Fibroblast of skin of scalp (primary cell): ENCODE measurements around the gene PCDHGC5. TPM values are rescaled to one million over a fixed set of nuclear protein-coding genes. Genes with fewer than 3 reads are reported as not detected.

Experiments used
- DNase-seq: peaks from one replicate; pipeline ENCODE4 v3.0.0-alpha.2; 2013
- polyA plus RNA-seq, 2 experiments: library from polyadenylated mRNA; unstranded; fragments of 120-200 nt; gene quantifications; one replicate each; pipeline ENCODE4 v1.2.1, GENCODE V29; 2013; ENCODE audit not compliant: insufficient read length in 2 of 2

PCDHGC5 gene
- polyA plus RNA-seq (2013, experiment 1 of 2; ENCODE audit: insufficient read length) = 2.4 TPM
- 2.0 TPM for polyA plus RNA-seq (2013, experiment 2 of 2; ENCODE audit: insufficient read length)

DNA sequence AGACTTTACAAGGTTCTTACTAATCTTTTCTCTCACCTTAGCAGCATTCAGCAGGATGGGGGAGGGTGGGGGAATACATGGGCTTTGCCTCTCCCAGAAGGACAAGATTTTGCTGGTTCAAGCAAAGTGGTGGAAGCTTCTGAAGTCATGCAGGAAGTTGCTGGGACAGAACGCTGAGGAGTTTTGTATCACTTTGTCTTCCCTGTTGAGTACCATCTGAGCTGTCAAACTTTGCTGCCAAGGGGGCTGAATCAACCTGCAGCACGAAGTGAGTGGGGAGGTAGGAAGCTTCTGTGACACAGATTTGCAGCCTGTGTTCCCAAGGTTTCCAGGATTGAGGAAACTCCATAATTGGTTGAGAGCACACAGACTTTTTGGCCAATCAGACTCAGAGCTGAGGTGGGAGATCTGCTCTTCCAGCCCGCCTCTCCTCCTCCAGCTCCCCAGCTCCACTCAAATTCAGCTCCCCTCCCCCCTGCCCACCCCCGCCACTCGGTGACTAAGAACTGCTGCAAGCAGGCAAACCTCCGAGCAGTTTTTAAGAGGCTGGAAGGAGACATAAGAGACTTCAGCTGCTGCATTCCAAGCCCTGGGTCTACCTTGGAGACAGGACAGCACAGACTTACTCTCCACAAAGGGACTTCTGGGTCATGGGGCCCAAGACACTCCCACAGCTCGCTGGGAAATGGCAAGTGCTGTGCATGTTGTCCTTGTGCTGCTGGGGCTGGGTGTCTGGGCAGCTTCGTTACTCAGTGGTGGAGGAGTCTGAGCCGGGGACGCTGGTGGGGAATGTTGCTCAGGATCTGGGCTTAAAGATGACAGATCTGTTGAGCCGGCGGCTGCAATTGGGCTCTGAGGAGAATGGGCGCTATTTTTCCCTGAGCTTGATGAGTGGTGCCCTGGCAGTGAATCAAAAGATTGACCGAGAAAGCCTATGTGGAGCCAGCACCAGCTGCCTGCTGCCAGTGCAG lies at the start of gene PCDHGC5:
PCDHGC5 (plus strand) TSS at position 491 of the 971 bp plus-strand sequence; CDS start at position 651, 160 bp downstream.
- peak; percentile 80 for DNase-seq

DNA sequence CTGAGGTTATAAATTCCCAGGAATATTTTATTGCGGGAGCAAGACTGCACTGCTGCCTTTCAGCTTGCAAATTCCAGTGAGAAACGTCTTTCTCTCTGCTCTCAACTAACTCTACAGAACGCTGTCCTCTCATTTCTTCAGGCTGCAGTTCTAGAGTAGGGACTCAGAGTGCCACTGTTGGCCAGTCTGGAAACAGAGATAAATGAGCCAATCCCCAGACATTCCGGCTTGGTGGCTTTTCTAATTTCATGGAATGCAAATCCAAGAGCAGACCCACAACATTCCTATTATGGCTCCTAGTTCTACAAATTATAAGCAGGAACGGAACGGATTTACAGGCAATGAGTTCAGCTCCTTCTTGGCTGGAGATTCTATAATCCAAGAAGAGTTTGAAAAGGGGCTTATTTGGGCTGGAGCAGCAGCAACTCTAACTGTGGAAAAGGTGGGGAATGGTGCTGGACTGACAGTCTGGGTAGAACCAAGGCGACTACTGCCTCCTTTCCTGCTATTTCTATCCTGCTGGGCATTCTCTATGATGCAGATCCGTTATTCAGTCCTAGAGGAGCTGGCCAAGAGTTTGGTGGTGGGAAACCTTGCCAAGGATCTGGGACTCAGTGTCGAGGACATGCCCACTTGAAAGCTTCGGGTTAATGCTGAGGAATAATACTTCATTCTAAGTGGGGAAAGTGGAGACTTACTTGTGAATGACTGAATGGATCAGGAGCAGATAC lies 49.3 kb upstream of the PCDHGC5 start:
- peak; percentile 69 for DNase-seq

DNA sequence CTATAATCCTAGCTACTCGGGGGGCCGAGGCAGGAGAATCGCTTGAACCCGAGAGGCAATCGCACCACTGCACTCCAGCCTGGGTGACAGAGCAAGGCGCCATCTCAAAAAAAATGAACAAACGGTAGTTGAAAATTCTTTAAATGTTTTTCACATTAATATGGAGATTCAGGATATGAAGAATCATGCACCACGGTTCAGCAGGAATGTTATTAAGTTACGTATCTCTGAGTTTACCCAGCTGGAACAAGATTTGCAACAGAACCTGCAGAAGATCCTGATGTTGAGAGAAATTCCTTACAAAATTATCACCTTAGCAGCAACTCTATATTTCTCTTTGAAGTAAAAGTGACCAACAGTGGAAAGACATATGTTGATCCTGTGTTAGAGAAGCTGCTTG lies 48.5 kb upstream of the PCDHGC5 start:
- no peak for DNase-seq

DNA sequence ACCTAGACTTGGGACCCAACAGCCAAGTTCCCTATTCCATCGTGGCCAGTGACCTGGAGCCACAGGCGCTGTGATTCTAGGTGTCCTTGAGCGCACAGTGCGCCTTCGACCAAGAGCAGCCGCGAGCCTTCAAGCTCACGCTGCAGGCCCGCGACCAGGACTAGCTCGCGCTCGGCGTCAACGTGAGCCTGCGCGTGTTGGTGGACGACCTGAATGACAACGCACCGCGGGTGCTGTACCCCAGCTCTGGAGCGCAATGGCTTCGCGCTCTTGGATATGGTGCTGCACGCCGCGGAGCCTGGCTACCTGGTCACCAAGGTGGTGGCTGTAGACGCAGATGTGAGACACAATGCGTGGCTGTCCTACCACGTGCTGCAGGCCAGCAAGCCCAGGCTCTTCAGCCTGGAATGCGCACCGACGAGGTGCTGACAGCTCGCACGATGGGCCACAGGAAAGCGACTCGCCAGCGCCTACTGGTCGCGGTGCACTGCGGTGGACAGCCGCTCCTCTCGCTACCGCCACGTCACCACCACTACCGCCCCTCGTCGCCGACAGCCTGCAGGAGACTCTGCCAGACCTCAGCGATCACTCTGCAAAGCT lies 47.2 kb upstream of the PCDHGC5 start:
- DNase-seq = no peak

DNA sequence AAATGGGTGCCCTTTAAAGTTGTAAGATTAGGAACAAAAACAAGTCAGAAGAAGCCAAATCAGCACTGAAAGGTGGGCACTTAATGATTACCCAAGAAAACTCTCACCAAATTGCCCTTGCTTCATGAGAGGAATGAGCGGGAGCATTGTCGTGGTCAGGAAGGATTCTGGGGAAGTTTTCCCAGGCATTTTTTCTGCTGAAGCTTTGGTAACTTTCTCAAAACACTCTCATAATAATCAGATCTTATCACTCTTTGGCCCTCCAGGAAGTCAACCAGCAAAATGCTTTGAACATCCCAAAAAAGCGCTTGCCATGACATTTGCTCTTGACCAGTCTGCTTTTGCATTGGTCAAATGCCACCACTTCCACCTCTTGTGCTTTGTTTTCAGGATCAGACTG lies 23.5 kb upstream of the PCDHGC5 start:
- peak; percentile 53 for DNase-seq

DNA sequence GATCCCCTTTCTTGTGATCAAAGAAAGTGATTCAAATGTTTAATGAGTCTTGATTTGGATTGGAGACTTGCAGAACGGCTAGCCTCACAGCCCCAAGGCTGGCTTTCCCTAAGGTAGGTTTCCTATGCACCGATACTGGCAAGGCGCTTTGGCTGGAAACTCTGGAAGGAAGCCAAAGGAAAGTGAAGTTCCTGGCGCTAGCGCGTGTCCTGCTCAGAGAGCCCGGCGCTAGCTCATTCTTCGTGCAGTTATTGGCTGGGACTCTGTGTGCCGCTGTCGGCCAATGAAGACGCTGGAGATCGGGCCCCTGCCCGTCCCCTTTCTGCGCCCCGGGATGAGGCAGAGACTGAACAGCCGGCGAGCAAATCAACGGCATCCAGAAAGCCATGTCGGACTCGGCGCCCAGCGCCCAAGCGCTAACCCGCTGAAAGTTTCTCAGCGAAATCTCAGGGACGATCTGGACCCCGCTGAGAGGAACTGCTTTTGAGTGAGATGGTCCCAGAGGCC lies 13.2 kb upstream of the PCDHGC5 start, which contains the start of gene PCDHGC3:
PCDHGC3 (plus strand) TSS at position 342 of the 507 bp plus-strand sequence; CDS start at position 493, 151 bp downstream.
- peak; percentile 97 for DNase-seq

DNA sequence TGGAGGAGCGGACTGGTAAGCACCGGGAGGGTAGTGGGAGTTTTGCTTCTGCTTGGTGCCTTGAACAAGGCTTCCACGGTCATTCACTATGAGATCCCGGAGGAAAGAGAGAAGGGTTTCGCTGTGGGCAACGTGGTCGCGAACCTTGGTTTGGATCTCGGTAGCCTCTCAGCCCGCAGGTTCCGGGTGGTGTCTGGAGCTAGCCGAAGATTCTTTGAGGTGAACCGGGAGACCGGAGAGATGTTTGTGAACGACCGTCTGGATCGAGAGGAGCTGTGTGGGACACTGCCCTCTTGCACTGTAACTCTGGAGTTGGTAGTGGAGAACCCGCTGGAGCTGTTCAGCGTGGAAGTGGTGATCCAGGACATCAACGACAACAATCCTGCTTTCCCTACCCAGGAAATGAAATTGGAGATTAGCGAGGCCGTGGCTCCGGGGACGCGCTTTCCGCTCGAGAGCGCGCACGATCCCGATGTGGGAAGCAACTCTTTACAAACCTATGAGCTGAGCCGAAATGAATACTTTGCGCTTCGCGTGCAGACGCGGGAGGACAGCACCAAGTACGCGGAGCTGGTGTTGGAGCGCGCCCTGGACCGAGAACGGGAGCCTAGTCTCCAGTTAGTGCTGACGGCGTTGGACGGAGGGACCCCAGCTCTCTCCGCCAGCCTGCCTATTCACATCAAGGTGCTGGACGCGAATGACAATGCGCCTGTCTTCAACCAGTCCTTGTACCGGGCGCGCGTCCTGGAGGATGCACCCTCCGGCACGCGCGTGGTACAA lies 12.6 kb upstream of the PCDHGC5 start:
- DNase-seq = peak; percentile 80

DNA sequence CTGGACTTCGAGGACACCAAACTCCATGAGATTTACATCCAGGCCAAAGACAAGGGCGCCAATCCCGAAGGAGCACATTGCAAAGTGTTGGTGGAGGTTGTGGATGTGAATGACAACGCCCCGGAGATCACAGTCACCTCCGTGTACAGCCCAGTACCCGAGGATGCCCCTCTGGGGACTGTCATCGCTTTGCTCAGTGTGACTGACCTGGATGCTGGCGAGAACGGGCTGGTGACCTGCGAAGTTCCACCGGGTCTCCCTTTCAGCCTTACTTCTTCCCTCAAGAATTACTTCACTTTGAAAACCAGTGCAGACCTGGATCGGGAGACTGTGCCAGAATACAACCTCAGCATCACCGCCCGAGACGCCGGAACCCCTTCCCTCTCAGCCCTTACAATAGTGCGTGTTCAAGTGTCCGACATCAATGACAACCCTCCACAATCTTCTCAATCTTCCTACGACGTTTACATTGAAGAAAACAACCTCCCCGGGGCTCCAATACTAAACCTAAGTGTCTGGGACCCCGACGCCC lies 11.8 kb upstream of the PCDHGC5 start:
- DNase-seq = no peak

DNA sequence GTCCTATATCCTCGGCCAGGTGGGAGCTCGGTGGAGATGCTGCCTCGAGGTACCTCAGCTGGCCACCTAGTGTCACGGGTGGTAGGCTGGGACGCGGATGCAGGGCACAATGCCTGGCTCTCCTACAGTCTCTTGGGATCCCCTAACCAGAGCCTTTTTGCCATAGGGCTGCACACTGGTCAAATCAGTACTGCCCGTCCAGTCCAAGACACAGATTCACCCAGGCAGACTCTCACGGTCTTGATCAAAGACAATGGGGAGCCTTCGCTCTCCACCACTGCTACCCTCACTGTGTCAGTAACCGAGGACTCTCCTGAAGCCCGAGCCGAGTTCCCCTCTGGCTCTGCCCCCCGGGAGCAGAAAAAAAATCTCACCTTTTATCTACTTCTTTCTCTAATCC lies 11.1 kb upstream of the PCDHGC5 start:
- no peak for DNase-seq

DNA sequence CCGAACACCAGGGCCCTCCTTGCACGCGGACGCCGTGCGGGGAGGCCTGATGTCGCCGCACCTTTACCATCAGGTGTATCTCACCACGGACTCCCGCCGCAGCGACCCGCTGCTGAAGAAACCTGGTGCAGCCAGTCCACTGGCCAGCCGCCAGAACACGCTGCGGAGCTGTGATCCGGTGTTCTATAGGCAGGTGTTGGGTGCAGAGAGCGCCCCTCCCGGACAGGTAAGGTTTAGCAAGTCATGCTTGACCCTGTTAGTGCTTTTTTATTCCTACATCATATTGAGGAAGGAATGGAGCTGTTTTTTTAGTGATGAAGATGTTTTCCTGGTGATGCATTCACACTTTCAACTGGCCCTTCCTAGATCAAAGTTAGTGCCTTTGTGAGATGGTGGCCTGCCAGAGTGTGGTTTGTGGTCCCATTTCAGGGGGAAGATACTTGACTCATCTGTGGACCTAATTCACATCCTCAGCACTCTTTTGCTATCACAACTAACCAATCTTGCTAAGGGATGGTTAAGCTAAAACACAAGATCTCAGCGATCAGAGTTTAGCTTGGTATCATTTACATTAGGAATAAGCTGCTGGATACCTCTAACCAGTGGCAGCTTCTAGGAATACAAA lies 10.4 kb upstream of the PCDHGC5 start:
- DNase-seq = peak; percentile 57

DNA sequence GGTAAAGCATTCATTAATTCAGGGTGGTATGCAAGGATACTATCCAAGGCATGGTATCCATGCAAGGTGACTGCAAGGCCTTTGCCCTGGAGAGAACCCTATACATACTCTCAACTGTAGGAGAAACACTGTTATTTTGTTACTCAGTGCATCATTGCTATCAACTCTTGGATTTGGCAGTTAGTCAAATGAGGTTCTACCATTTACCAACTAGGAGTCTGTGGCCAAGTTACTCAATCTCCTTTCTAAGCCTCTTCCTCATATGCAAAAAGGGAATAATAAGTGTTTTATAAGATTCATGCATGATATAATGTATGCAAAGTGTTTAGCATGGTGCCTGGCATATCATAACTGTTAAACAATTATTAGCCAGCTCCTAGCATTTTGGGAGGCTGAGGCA lies 9.1 kb upstream of the PCDHGC5 start:
- no peak for DNase-seq

DNA sequence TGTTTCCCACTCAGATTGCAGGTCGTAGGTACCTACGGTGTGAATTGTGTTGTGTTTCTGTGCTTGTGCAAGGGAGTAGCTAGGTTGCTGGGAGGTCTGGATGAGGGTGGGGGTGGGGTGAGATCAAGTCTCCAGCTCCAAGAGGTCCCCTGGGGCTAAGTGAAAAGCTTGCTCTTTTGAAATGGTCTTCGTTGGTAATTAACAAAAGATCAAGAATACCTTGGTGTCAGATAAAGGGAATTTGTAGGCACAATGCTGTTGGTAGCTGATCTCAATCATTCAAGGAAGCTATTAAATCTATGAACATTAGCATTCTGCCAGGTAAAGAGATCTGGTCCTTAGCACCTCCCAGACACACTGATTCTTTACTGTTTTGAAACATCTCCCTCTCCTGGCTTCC lies 5.0 kb upstream of the PCDHGC5 start:
- DNase-seq = no peak

DNA sequence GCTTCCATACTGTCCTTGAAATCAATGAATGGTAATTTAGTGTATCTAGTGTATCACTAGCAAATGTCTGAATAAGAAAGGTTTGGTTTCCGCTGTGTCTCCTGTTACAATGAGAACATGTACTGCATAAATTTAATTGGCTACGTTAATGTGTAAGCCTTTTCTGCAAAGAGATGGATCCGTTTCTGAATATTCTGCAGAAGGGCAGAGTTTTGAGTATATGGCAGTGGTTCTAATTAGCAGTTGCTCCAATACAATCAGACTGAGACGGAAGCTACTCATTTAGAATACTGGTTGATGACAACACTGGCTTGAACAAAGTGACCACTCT lies 4.6 kb upstream of the PCDHGC5 start:
- DNase-seq = no peak

DNA sequence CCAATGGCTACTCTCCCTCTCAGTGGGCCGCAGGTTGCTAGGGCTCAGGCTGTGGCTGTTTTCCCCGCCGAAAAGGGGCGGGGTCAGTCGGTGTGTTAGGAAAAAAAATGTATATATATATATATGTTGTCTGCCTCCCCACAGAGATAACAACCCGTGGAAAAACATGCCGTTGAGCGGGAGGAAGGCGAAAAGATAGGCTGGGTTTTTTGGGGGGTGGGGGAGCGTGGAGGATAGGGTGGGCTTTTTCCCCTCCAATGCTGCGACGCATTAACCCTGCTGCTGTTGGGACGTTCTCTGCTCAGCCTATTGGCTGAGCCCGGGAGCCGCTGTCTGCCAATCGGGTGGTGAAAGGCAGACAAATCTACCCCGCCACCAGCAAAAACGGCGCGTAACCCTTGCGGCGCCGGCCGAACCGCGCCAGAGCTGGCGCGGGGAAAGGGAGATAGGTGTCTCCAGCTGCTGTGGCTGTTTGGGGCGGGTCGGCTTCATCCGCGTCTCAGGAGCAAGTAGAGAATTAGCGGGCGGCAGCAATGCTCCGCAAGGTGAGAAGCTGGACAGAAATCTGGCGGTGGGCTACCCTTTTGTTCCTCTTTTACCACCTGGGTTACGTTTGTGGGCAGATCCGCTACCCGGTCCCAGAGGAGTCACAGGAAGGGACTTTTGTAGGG lies 4.1 kb upstream of the PCDHGC5 start, which contains the start of gene PCDHGC4:
PCDHGC4 (plus strand) TSS at position 390 of the 671 bp plus-strand sequence; CDS start at position 534, 144 bp downstream.
- DNase-seq = no peak

DNA sequence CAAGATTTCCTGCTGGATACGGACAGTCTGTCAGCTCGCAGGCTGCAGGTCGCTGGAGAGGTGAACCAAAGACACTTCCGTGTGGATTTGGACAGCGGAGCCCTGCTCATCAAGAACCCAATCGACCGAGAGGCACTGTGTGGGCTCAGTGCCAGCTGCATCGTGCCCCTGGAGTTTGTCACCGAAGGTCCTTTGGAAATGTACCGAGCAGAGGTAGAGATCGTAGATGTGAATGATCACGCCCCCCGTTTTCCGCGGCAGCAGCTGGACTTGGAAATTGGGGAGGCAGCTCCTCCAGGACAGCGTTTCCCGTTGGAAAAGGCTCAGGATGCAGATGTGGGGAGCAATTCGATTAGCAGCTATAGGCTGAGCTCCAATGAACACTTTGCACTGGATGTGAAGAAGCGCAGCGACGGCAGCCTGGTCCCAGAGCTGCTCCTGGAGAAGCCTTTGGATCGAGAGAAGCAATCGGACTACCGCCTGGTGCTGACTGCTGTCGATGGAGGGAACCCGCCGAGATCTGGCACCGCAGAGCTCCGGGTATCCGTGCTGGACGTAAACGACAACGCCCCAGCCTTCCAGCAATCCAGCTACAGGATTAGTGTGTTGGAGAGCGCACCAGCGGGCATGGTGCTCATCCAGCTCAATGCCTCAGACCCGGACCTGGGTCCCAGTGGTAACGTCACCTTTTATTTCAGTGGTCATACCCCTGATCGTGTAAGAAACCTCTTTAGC lies 3.4 kb upstream of the PCDHGC5 start:
- DNase-seq = no peak

DNA sequence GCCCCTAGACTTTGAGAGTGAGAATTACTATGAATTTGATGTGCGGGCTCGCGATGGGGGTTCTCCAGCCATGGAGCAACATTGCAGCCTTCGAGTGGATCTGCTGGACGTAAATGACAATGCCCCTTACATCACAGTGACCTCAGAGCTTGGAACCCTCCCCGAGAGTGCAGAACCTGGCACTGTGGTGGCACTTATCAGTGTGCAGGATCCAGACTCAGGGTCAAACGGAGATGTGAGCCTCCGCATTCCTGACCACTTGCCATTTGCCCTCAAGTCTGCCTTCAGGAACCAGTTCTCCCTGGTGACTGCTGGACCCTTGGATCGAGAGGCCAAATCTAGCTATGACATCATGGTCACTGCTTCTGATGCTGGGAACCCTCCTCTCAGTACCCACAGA lies 2.8 kb upstream of the PCDHGC5 start:
- no peak for DNase-seq

DNA sequence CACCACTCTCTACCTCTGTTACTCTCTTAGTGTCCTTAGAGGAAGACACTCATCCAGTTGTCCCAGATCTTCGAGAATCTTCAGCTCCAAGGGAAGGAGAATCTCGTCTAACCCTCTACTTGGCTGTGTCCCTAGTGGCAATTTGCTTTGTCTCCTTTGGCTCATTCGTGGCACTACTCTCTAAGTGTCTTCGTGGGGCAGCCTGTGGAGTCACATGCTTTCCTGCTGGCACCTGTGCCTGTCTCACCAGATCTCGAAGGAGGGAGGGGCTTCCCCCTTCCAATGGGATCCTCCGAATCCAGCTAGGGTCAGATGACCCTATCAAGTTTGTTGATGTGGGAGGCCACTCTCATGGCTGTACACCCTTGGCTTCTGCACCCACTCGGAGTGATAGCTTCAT lies 1.8 kb upstream of the PCDHGC5 start:
- DNase-seq = no peak

DNA sequence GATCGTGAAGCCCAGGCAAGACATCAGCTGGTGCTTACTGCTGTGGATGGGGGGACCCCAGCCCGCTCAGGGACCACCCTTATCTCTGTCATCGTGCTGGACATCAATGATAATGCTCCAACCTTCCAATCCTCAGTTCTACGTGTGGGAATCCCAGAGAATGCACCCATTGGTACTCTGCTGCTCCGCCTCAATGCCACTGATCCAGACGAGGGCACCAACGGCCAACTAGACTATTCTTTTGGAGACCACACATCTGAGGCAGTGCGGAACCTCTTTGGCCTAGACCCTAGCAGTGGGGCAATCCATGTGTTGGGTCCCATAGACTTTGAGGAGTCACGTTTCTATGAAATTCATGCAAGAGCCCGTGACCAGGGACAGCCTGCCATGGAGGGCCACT lies 960 bp downstream of the PCDHGC5 start:
- DNase-seq = no peak

DNA sequence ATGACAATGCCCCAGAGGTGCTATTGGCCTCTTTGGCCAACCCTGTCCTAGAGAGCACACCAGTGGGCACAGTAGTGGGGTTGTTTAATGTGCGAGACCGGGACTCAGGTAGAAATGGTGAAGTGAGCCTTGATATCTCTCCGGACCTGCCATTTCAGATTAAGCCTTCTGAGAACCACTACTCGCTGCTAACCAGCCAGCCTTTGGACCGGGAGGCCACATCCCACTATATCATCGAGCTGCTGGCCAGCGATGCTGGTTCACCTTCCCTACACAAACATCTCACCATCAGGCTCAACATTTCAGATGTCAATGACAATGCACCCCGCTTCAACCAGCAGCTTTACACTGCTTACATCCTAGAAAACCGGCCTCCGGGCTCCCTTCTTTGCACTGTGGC lies 1.4 kb downstream of the PCDHGC5 start:
- no peak for DNase-seq

DNA sequence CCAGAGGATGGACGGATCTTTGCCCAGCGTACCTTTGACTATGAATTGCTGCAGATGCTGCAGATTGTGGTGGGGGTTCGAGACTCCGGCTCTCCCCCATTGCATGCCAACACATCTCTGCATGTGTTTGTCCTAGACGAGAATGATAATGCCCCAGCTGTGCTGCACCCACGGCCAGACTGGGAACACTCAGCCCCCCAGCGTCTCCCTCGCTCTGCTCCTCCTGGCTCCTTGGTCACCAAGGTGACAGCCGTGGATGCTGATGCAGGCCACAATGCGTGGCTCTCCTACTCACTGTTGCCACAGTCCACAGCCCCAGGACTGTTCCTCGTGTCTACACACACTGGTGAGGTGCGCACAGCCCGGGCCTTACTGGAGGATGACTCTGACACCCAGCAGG lies 1.9 kb downstream of the PCDHGC5 start:
- DNase-seq = no peak
